Testis (tissue), 3 donors: ENCODE results near the gene OR5H15. TPM values are rescaled to one million over a fixed set of nuclear protein-coding genes. Genes with fewer than 3 reads are reported as not detected.

Experiments
- DNase-seq: peaks from one replicate; pipeline ENCODE4 v3.0.0-alpha.2; 2019
- H3K27ac ChIP-seq, 2 donors: fragments of 200-600 bp; sonication (generic); one replicate each; pipeline ENCODE4 v1.5.1; 2019
- H3K27me3 ChIP-seq: fragments of 200-600 bp; sonication (generic); one replicate; pipeline ENCODE4 v1.5.1; 2019
- H3K36me3 ChIP-seq: fragments of 200-600 bp; sonication (generic); one replicate; pipeline ENCODE4 v1.5.1; 2017; ENCODE audit warnings: low read depth; ENCODE audit errors: missing control alignments
- H3K4me1 ChIP-seq: fragments of 200-600 bp; sonication (generic); one replicate; pipeline ENCODE4 v1.5.1; 2019
- H3K4me3 ChIP-seq, 2 donors: fragments of 200-600 bp; sonication (generic); one replicate each; pipeline ENCODE4 v1.5.1; 2017 to 2019
- H3K9me3 ChIP-seq: fragments of 200-600 bp; sonication (generic); one replicate; pipeline ENCODE4 v1.5.1; 2017
- POLR2A ChIP-seq: fragments of 450-650 bp; IDR thresholded peaks from one replicate; pipeline ENCODE4 v1.6.1; 2017; ENCODE audit warnings: antibody characterized with exemption, mild to moderate bottlenecking, moderate library complexity
- WGBS, 2 donors: methylation state at CpG; one replicate each; pipeline ENCODE4 v1.1.5; 2018; 5-methylcytosine and 5-hydroxymethylcytosine counted together
- intact Hi-C: fragments of 100-400 bp; cut with DNase I; formaldehyde crosslinking; loops from one replicate; pipeline ENCODE4 v1.15.1; 2023; ENCODE audit warnings: low total_unique reads
- polyA plus RNA-seq: library from polyadenylated mRNA; stranded (reverse); fragments of 350-450 nt; fragmentation: Illumina TruSeq; extraction: RNeasy Lipid Tissue Mini Kit (QIAGEN cat#74804); gene quantifications from one replicate; pipeline ENCODE4 v1.2.3, GENCODE V29; 2014; ENCODE audit warnings: low read depth, low replicate concordance; ENCODE audit not compliant: insufficient read depth
- total RNA-seq, 2 donors: library from RNA; depleted of rRNA; stranded (reverse); fragments of >200 nt; gene quantifications; one replicate each; pipeline ENCODE4 v1.2.3, GENCODE V29; 2016
- TF ChIP-seq, protein P1 (sequence below), 3 experiments: fragments of 450-650 bp in 2 of 3; fragments of 200-600 bp in 1 of 3; sonication (generic) in 1 of 3; IDR thresholded peaks; one replicate each; pipeline ENCODE4 v1.5.1; 2016 to 2019; ENCODE audit warnings: antibody characterized with exemption in 3 of 3, mild to moderate bottlenecking in 2 of 3, moderate library complexity in 1 of 3

Gene OR5H15
- total and polyA plus RNA-seq, 3 donors from 2014 or later = not detected

DNA sequence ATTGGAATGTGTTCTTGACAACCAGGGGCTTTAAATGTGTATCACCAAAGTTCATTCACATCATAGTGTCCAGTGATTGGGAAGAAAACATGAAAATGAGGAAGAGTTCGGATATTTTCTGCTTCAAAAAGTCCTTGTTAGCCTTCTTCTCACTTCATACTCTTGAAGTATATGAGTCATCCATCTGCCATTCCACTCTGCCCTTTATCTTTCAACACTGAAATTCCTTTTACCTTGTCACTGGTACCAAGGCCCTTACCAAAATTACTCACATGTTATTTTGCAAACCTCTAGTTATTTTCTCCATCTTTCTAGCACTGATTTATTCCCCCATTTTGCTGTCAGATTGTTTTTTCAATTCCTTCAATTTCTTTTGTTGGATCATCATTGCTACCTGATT lies 32.5 kb downstream of the OR5H15 start:
- no peak for DNase-seq
- 38 to 39% methylated on average over 1 of the region's 1 CpG for WGBS, 2 donors
- Histone ChIP-seq H3K4me1 (no peaks in the 10 kb centered on the region), H3K27ac (no peak overlapping the region), H3K27me3 (no peaks in the 10 kb centered on the region), H3K36me3 (no peaks in the 10 kb centered on the region), H3K4me3 (no peak overlapping the region), H3K9me3 (no peaks in the 10 kb centered on the region)
- no peak for TF ChIP-seq POLR2A
- TF ChIP-seq, protein P1, sequence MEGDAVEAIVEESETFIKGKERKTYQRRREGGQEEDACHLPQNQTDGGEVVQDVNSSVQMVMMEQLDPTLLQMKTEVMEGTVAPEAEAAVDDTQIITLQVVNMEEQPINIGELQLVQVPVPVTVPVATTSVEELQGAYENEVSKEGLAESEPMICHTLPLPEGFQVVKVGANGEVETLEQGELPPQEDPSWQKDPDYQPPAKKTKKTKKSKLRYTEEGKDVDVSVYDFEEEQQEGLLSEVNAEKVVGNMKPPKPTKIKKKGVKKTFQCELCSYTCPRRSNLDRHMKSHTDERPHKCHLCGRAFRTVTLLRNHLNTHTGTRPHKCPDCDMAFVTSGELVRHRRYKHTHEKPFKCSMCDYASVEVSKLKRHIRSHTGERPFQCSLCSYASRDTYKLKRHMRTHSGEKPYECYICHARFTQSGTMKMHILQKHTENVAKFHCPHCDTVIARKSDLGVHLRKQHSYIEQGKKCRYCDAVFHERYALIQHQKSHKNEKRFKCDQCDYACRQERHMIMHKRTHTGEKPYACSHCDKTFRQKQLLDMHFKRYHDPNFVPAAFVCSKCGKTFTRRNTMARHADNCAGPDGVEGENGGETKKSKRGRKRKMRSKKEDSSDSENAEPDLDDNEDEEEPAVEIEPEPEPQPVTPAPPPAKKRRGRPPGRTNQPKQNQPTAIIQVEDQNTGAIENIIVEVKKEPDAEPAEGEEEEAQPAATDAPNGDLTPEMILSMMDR (IDR thresholded peaks at IDR 0.05) = no peak
- intact Hi-C loops = no loop called here

- no peaks in the 10 kb centered on the region for H3K4me1 ChIP-seq
- no peaks in the 10 kb centered on the region for H3K9me3 ChIP-seq
- intact Hi-C loops = no loop called here
- no peak for DNase-seq
- no peaks in the 10 kb centered on the region for H3K27me3 ChIP-seq
- H3K36me3 ChIP-seq = no peaks in the 10 kb centered on the region
- no peak overlapping the region for H3K27ac ChIP-seq
- TF ChIP-seq, protein P1 (IDR thresholded peaks at IDR 0.05) = no peak
- TF ChIP-seq POLR2A = no peak
- WGBS, 2 donors = 70 to 82% methylated on average over 2 of the region's 2 CpGs
- H3K4me3 ChIP-seq = no peak overlapping the region
Measured at GRCh38 chr3:98209244-98209643, 42.7 kb downstream of the OR5H15 start.

- Histone ChIP-seq H3K27ac (no peak overlapping the region), H3K9me3 (no peaks in the 10 kb centered on the region), H3K36me3 (no peaks in the 10 kb centered on the region), H3K4me3 (no peak overlapping the region), H3K4me1 (no peaks in the 10 kb centered on the region), H3K27me3 (no peaks in the 10 kb centered on the region)
- TF ChIP-seq POLR2A = no peak
- TF ChIP-seq, protein P1 (IDR thresholded peaks at IDR 0.05) = no peak
- intact Hi-C loops = loop anchor here (10.0 kb wide), 1 partner anchor 58 kb away; no protein-coding TSS in a partner anchor
- no peak for DNase-seq
- 36 to 52% methylated on average over 7 of the region's 7 CpGs for WGBS, 2 donors
Measured at GRCh38 chr3:98213276-98213675, 46.8 kb downstream of the OR5H15 start.

DNA sequence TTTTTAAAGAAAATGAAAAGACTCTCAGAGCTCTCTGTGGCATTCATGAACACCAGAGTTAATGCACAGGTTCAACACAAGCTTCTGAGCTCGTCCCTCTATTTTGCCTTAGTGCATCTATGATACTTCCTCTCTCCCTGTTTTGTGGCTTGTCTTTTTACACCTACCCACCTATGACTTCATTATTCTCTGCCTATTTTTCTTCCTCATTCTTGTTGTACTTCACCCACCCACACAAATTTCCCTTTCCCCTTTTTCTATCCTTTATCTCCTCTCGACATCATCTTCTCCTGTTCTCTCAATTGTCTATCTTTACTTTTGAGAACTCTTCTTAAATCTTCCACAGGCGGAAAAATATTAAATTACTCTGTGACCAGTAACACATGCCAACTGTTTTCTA lies 48.6 kb downstream of the OR5H15 start:
- TF ChIP-seq, protein P1 (IDR thresholded peaks at IDR 0.05) = no peak
- TF ChIP-seq POLR2A = no peak
- intact Hi-C loops = loop anchor here (10.0 kb wide), 1 partner anchor 60 kb away; no protein-coding TSS in a partner anchor
- 59 to 66% methylated on average over 3 of the region's 3 CpGs for WGBS, 2 donors
- no peak for DNase-seq
- H3K4me3 ChIP-seq = no peak overlapping the region
- H3K36me3 ChIP-seq = no peaks in the 10 kb centered on the region
- H3K27ac ChIP-seq = no peak overlapping the region
- no peaks in the 10 kb centered on the region for H3K9me3 ChIP-seq
- H3K27me3 ChIP-seq = no peaks in the 10 kb centered on the region
- no peaks in the 10 kb centered on the region for H3K4me1 ChIP-seq

Other genes with a start within 250 kb of the OR5H15 start
- 10 to 100 TPM; 16.3 to 22.5 TPM for gene RIOX2, start 194.3 kb upstream of the OR5H15 start, total RNA-seq
- gene RIOX2, start 194.3 kb upstream of the OR5H15 start, polyA plus RNA-seq = 14.0 TPM
- under 1 TPM; 0.19 to 0.55 TPM for gene GABRR3, start 131.4 kb upstream of the OR5H15 start, total RNA-seq
- 0.38 TPM for gene GABRR3, start 131.4 kb upstream of the OR5H15 start, polyA plus RNA-seq
- not detected for gene OR5AC2, start 79.5 kb upstream of the OR5H15 start, total RNA-seq
- gene OR5AC2, start 79.5 kb upstream of the OR5H15 start, polyA plus RNA-seq = not detected
- under 1 TPM in 1 of 2 donors, not detected in 1; 0.08 TPM for gene OR5H1, start 36.0 kb upstream of the OR5H15 start, total RNA-seq
- not detected for gene OR5H1, start 36.0 kb upstream of the OR5H15 start, polyA plus RNA-seq
- under 1 TPM; 0.06 to 0.16 TPM for gene OR5H14, start 19.2 kb upstream of the OR5H15 start, total RNA-seq
- gene OR5H14, start 19.2 kb upstream of the OR5H15 start, polyA plus RNA-seq = 0.41 TPM
- gene OR5H6, start 97.5 kb downstream of the OR5H15 start, total RNA-seq = not detected
- gene OR5H6, start 97.5 kb downstream of the OR5H15 start, polyA plus RNA-seq = not detected
- gene OR5H2, start 115.8 kb downstream of the OR5H15 start, total RNA-seq = not detected
- not detected for gene OR5H2, start 115.8 kb downstream of the OR5H15 start, polyA plus RNA-seq
- gene OR5K4, start 187.2 kb downstream of the OR5H15 start, total RNA-seq = not detected
- not detected for gene OR5K4, start 187.2 kb downstream of the OR5H15 start, polyA plus RNA-seq
- not detected for gene OR5K3, start 224.0 kb downstream of the OR5H15 start, total RNA-seq
- gene OR5K3, start 224.0 kb downstream of the OR5H15 start, polyA plus RNA-seq = not detected